ENCODE data around the gene CDKN1B. TPM values are rescaled to one million over a fixed set of nuclear protein-coding genes. Genes with fewer than 3 reads are reported as not detected.

Gene CDKN1B
- total and polyA plus RNA-seq, 12 donors: 20.8 to 56.2 (median 37.6) TPM

GRCh38 chr12:12721814-12722434 is 4.8 kb downstream of the CDKN1B start:
- Histone ChIP-seq H3K4me1 (peaks cover 3 to 61% (median 53%) of the 10 kb centered on the region in 9 donors), H3K27ac (peak overlapping the region in 8 of 10 donors; percentile 11 to 100 (median 99)), H3K4me3 (peak overlapping the region in 8 of 10 donors; percentile 0 to 90 (median 78)), H3K9me3 (no peaks in the 10 kb centered on the region), H3K27me3 (no peaks in the 10 kb centered on the region), H3K36me3 (peaks cover 0 to 38% (median 20%) of the 10 kb centered on the region in 9 donors)
- intact Hi-C loops (cut with DNase I): loop anchor here in 1 of 10 donors (5.0 kb wide), 1 partner anchor 65 kb away; the partner anchor contains the start of gene APOLD1
- 73 to 76% methylated on average over 2 of the region's 2 CpGs for WGBS, 2 donors
- TF ChIP-seq CTCF (IDR thresholded peaks at IDR 0.05): no peak
- ATAC-seq (no peak), DNase-seq (no peak)

GRCh38 chr12:12722435-12723148 is 5.4 kb downstream of the CDKN1B start:
- H3K9me3 ChIP-seq: no peaks in the 10 kb centered on the region
- 18 to 19% methylated on average over 3 of the region's 3 CpGs for WGBS, 2 donors
- H3K4me3 ChIP-seq: peak overlapping the region in 8 of 10 donors; percentile 64 to 90 (median 78)
- H3K36me3 ChIP-seq: peaks cover 0 to 38% (median 20%) of the 10 kb centered on the region in 9 donors
- TF ChIP-seq CTCF (IDR thresholded peaks at IDR 0.05): no peak
- DNase-seq (no peak), ATAC-seq (no peak)
- H3K27me3 ChIP-seq: no peaks in the 10 kb centered on the region
- H3K4me1 ChIP-seq: peaks cover 3 to 63% (median 55%) of the 10 kb centered on the region in 9 donors
- intact Hi-C loops (cut with DNase I): loop anchor here in 1 of 10 donors (5.0 kb wide), 1 partner anchor 65 kb away; the partner anchor contains the start of gene APOLD1
- H3K27ac ChIP-seq: peak overlapping the region in 9 of 10 donors; percentile 95 to 100 (median 99)

- Histone ChIP-seq H3K27me3 (no peaks in the 10 kb centered on the region), H3K36me3 (peaks cover 0 to 38% (median 20%) of the 10 kb centered on the region in 9 donors), H3K9me3 (no peaks in the 10 kb centered on the region), H3K27ac (peak overlapping the region; percentile 95 to 100 (median 98)), H3K4me3 (peak overlapping the region; percentile 42 to 90 (median 77)), H3K4me1 (peaks cover 3 to 66% (median 55%) of the 10 kb centered on the region in 9 donors)
- intact Hi-C loops (cut with DNase I): loop anchor here in 1 of 10 donors (5.0 kb wide), 1 partner anchor 64 kb away; the partner anchor contains the start of gene APOLD1
- DNase-seq (no peak), ATAC-seq (no peak)
- no peak for TF ChIP-seq CTCF (IDR thresholded peaks at IDR 0.05)
- 21 to 26% methylated on average over 11 of the region's 11 CpGs for WGBS, 2 donors
Observed at GRCh38 chr12:12723149-12723680, 6.0 kb downstream of the CDKN1B start.
